H1 (cell line): ENCODE measurements around the gene TCF25. TPM values are rescaled to one million over a fixed set of nuclear protein-coding genes. Genes with fewer than 3 reads are reported as not detected.

Experiments used
- CTCF ChIA-PET: fragments of 300-600 bp; sonication (Branson Sonifier 250); formaldehyde crosslinking; loops from one replicate; lab custom pipeline; 2021; ENCODE audit not compliant: partially characterized antibody; lab: Charles Lee
- POLR2A ChIA-PET: fragments of 300-600 bp; sonication (Branson Sonifier 250); formaldehyde crosslinking; loops from one replicate; lab custom pipeline; 2021; ENCODE audit warnings: inconsistent platforms; ENCODE audit not compliant: partially characterized antibody; lab: Charles Lee
- DNase-seq, 2 experiments: peaks; one replicate each; pipeline versions ENCODE4 v3.0.0 to v3.0.0-alpha.2; 2010 to 2022; ENCODE audit warnings: low spot score in 2 of 2, low read depth in 1 of 2, mixed read lengths in 1 of 2
- FAIRE-seq: peaks from 2 replicates; lab custom pipeline; 2011; peaks lifted over from hg19 to GRCh38; lab: Jason Lieb, UNC
- H2AFZ ChIP-seq: 2 replicates; pipeline ENCODE4 v1.8.1; 2012; ENCODE audit warnings: low read length, inconsistent platforms
- H2AK5ac ChIP-seq: 2 replicates; pipeline ENCODE4 v1.6.1; 2013; ENCODE audit warnings: low read depth, low read length
- H2BK120ac ChIP-seq: replicated peaks from 2 replicates; pipeline ENCODE3; 2013; ENCODE audit warnings: low read depth, low read length, inconsistent platforms
- H2BK12ac ChIP-seq: 2 replicates; pipeline ENCODE4 v1.6.1; 2013; ENCODE audit warnings: low read depth, low read length
- H2BK15ac ChIP-seq: 2 replicates; pipeline ENCODE4 v1.6.1; 2013; ENCODE audit warnings: low read length
- H2BK20ac ChIP-seq: 2 replicates; pipeline ENCODE4 v1.6.1; 2013; ENCODE audit warnings: low read length
- H2BK5ac ChIP-seq: 2 replicates; pipeline ENCODE4 v1.6.1; 2013; ENCODE audit warnings: low read depth, low read length
- H3K14ac ChIP-seq: 2 replicates; pipeline ENCODE4 v1.6.1; 2013; ENCODE audit warnings: inconsistent platforms; ENCODE audit not compliant: insufficient read length
- H3K18ac ChIP-seq: 2 replicates; pipeline ENCODE4 v1.6.1; 2013; ENCODE audit warnings: low read length; ENCODE audit errors: extremely low read depth
- H3K23ac ChIP-seq: 2 replicates; pipeline ENCODE4 v1.6.1; 2013; ENCODE audit warnings: inconsistent platforms; ENCODE audit not compliant: insufficient read length
- H3K23me2 ChIP-seq: 2 replicates; pipeline ENCODE4 v1.6.1; 2013; ENCODE audit warnings: low read depth, low read length
- H3K27ac ChIP-seq: 2 replicates; pipeline ENCODE4 v1.6.1; 2011; ENCODE audit warnings: low read depth, low read length, inconsistent platforms
- H3K27me3 ChIP-seq, 4 experiments: replicated peaks in 1 of 4; 1 replicate in 1 of 4; 2 replicates in 3 of 4; pipeline versions ENCODE4 v1.6.1 to v1.8.1; 2011 to 2013; ENCODE audit warnings: low read length in 3 of 4, mild to moderate bottlenecking in 3 of 4, inconsistent platforms in 2 of 4, mixed read lengths in 2 of 4, moderate library complexity in 1 of 4; ENCODE audit not compliant: control insufficient read depth in 3 of 4, insufficient read depth in 3 of 4; ENCODE audit errors: extremely low read depth in 1 of 4
- H3K36me3 ChIP-seq, 4 experiments: 2 replicates each; pipeline versions ENCODE4 v1.6.1 to v1.8.1; 2011 to 2013; ENCODE audit warnings: mild to moderate bottlenecking in 4 of 4, low read length in 3 of 4, moderate library complexity in 2 of 4, control low read depth in 1 of 4, inconsistent platforms in 1 of 4; ENCODE audit not compliant: insufficient read depth in 4 of 4, control insufficient read depth in 2 of 4
- H3K4ac ChIP-seq: replicated peaks from 2 replicates; pipeline ENCODE3; 2013; ENCODE audit warnings: low read length, low read depth, mixed read lengths, inconsistent platforms; ENCODE audit not compliant: insufficient read length
- H3K4me1 ChIP-seq, 4 experiments: replicated peaks in 1 of 4; 1 replicate in 1 of 4; 2 replicates in 3 of 4; pipeline versions ENCODE4 v1.6.1 to v1.8.1; 2011 to 2013; ENCODE audit warnings: low read length in 3 of 4, inconsistent platforms in 2 of 4, mixed read lengths in 1 of 4; ENCODE audit not compliant: insufficient read depth in 4 of 4, control insufficient read depth in 3 of 4
- H3K4me2 ChIP-seq, 2 experiments: 2 replicates each; pipeline versions ENCODE4 v1.6.1 to v1.8.1; 2011 to 2013; ENCODE audit warnings: low read depth in 2 of 2, low read length in 2 of 2, control low read depth in 1 of 2, inconsistent platforms in 1 of 2, mild to moderate bottlenecking in 1 of 2; ENCODE audit not compliant: insufficient read depth in 1 of 2
- H3K4me3 ChIP-seq, 4 experiments: fragments of 200-600, 300-600 bp in 1 of 4; sonication (generic), shearing (Covaris generic), sonication (Bioruptor Twin) in 1 of 4; 2 replicates each; pipeline versions ENCODE4 v1.5.1 to v1.8.1; 2011 to 2016; ENCODE audit warnings: low read length in 4 of 4, low read depth in 3 of 4, control low read depth in 2 of 4, inconsistent platforms in 2 of 4, mild to moderate bottlenecking in 2 of 4, mixed read lengths in 1 of 4, moderate library complexity in 1 of 4; ENCODE audit not compliant: insufficient read depth in 2 of 4; ENCODE audit errors: extremely low read depth in 1 of 4
- H3K56ac ChIP-seq: replicated peaks from 2 replicates; pipeline ENCODE3; 2013; ENCODE audit warnings: low read depth, mild to moderate bottlenecking, mixed read lengths, low read length, inconsistent platforms; ENCODE audit not compliant: insufficient read length
- H3K79me1 ChIP-seq: 2 replicates; pipeline ENCODE4 v1.6.1; 2013; ENCODE audit warnings: low read depth, low read length, control low read depth
- H3K79me2 ChIP-seq, 2 experiments: 2 replicates each; pipeline versions ENCODE4 v1.6.1 to v1.8.1; 2012 to 2013; ENCODE audit warnings: low read length in 2 of 2, mild to moderate bottlenecking in 2 of 2, inconsistent platforms in 1 of 2; ENCODE audit not compliant: insufficient read depth in 2 of 2, control insufficient read depth in 1 of 2
- H3K9ac ChIP-seq, 4 experiments: replicated peaks in 1 of 4; 1 replicate in 1 of 4; 2 replicates in 3 of 4; pipeline versions ENCODE4 v1.6.1 to v1.8.1; 2011 to 2013; ENCODE audit warnings: low read depth in 3 of 4, low read length in 3 of 4, control low read depth in 2 of 4, mild to moderate bottlenecking in 2 of 4, moderate library complexity in 2 of 4, inconsistent platforms in 1 of 4; ENCODE audit errors: extremely low read depth in 1 of 4
- H3K9me3 ChIP-seq, 2 experiments: 2 replicates each; pipeline versions ENCODE4 v1.6.1 to v1.8.1; 2012 to 2013; ENCODE audit warnings: mild to moderate bottlenecking in 2 of 2, moderate library complexity in 2 of 2, control low read depth in 1 of 2, inconsistent platforms in 1 of 2, low read depth in 1 of 2, low read length in 1 of 2, mixed read lengths in 1 of 2; ENCODE audit not compliant: insufficient read depth in 2 of 2
- H4K20me1 ChIP-seq, 2 experiments: replicated peaks in 1 of 2; 2 replicates each; pipeline versions ENCODE3 to v1.8.1; 2011 to 2013; ENCODE audit warnings: inconsistent platforms in 2 of 2, low read length in 2 of 2, mild to moderate bottlenecking in 1 of 2; ENCODE audit not compliant: insufficient read depth in 2 of 2, control insufficient read depth in 1 of 2
- H4K5ac ChIP-seq: 2 replicates; pipeline ENCODE4 v1.6.1; 2013; ENCODE audit warnings: low read length, low read depth, mixed read lengths, inconsistent platforms; ENCODE audit not compliant: insufficient read length
- H4K8ac ChIP-seq: 2 replicates; pipeline ENCODE4 v1.8.0; 2013; ENCODE audit warnings: mild to moderate bottlenecking, moderate library complexity, low read length, inconsistent platforms; ENCODE audit not compliant: insufficient read depth; ENCODE audit errors: extremely low read depth
- H4K91ac ChIP-seq: replicated peaks from 2 replicates; pipeline ENCODE3; 2013; ENCODE audit warnings: low read length, mixed read lengths, inconsistent platforms; ENCODE audit not compliant: insufficient read length
- ATF3 ChIP-seq: IDR thresholded peaks from 2 replicates; pipeline ENCODE4 v1.6.1; 2011; ENCODE audit warnings: low read depth, mild to moderate bottlenecking, low read length; ENCODE audit not compliant: insufficient read depth
- BRCA1 ChIP-seq: IDR thresholded peaks from 2 replicates; pipeline ENCODE4 v1.6.1; 2012; ENCODE audit warnings: low read depth, low read length, improper control_type of control experiment
- CEBPB ChIP-seq: IDR thresholded peaks from 2 replicates; pipeline ENCODE4 v1.6.1; 2012; ENCODE audit warnings: low read depth, low read length
- E2F6 ChIP-seq: IDR thresholded peaks from 2 replicates; pipeline ENCODE4 v1.6.1; 2012; ENCODE audit warnings: inconsistent platforms
- EGR1 ChIP-seq: IDR thresholded peaks from 2 replicates; pipeline ENCODE4 v1.6.1; 2011; ENCODE audit warnings: low read depth, low read length, borderline replicate concordance
- MAFK ChIP-seq: IDR thresholded peaks from 2 replicates; pipeline ENCODE4 v1.6.1; 2012; ENCODE audit warnings: low read depth, mild to moderate bottlenecking, improper control_type of control experiment, low read length
- RAD21 ChIP-seq, 2 experiments: IDR thresholded peaks in 1 of 2; conservative IDR thresholded peaks in 1 of 2; 2 replicates each; pipeline ENCODE4 v1.6.1; 2011; ENCODE audit warnings: low read depth in 2 of 2, low read length in 2 of 2, improper control_type of control experiment in 1 of 2, inconsistent platforms in 1 of 2, mild to moderate bottlenecking in 1 of 2, moderate library complexity in 1 of 2
- RNF2 ChIP-seq: fragments of 200-900, 300-1000 bp; sonication (generic); IDR thresholded peaks from 2 replicates; pipeline ENCODE4 v1.7.1; 2016; ENCODE audit warnings: borderline replicate concordance, low read depth, mild to moderate bottlenecking, antibody characterized with exemption, low read length; ENCODE audit not compliant: poor library complexity, severe bottlenecking; ENCODE audit errors: missing control alignments
- RXRA ChIP-seq: IDR thresholded peaks from 2 replicates; pipeline ENCODE4 v1.6.1; 2011; ENCODE audit warnings: low read depth, mild to moderate bottlenecking, low read length, moderate library complexity; ENCODE audit not compliant: insufficient read depth
- SP4 ChIP-seq: IDR thresholded peaks from 2 replicates; pipeline ENCODE4 v1.6.1; 2012; ENCODE audit warnings: low read length, inconsistent platforms
- TAF7 ChIP-seq: optimal IDR thresholded peaks from 2 replicates; pipeline ENCODE3; 2011; ENCODE audit warnings: low read depth, mild to moderate bottlenecking, inconsistent platforms, low read length, moderate library complexity, borderline replicate concordance
- WGBS, 2 experiments: shearing (Covaris generic) in 1 of 2; methylation state at CpG; one replicate each; pipeline versions ENCODE4 v1.1.6 to v1.1.7; 2013 to 2015; ENCODE audit warnings: low lambda C conversion rate in 2 of 2, mixed read lengths in 2 of 2, inconsistent platforms in 1 of 2, low coverage in 1 of 2, missing lambda C conversion rate in 1 of 2; ENCODE audit not compliant: insufficient replicate concordance in 2 of 2, insufficient coverage in 1 of 2, insufficient read length in 1 of 2; ENCODE audit errors: extremely low coverage in 1 of 2, missing lambda C conversion rate in 1 of 2; 5-methylcytosine and 5-hydroxymethylcytosine counted together
- polyA plus RNA-seq, 7 experiments: library from polyadenylated mRNA; depleted of rRNA in 3 of 7; stranded (reverse) in 5 of 7; unstranded in 2 of 7; fragments of >200 nt in 5 of 7; fragments of 200-250 nt in 2 of 7; gene quantifications; 1 replicate in 5 of 7; 2 replicates in 1 of 7; 4 replicates in 1 of 7; pipeline versions ENCODE4 v1.2.1 to v1.2.3, GENCODE V29; 2011 to 2013; ENCODE audit warnings: missing spikeins in 2 of 7, mixed read lengths in 2 of 7
- total RNA-seq: library from RNA; stranded (reverse); fragmentation: NEBNext Ultra II Directional; extraction: Animal tissue kit (Norgen Biotek cat#: 25700); gene quantifications from 2 replicates; pipeline ENCODE4 v1.2.1, GENCODE V29; 2021

The TCF25 gene
- total and polyA plus RNA-seq, 2 of the 8 experiments (the other 6 are each of a cell fraction or from before 2014, with no cell fraction given) = 78.1 to 102 TPM

GRCh38 chr16:89855301-89855945 lies 18.0 kb upstream of the TCF25 start:
- FAIRE-seq = no peak
- Histone ChIP-seq H3K36me3 (peaks cover 0 to 2% (median 0%) of the 10 kb centered on the region in 4 experiments; a peak in 2 of 8 replicates), H3K79me2 (no peaks in the 10 kb centered on the region), H2BK120ac (no peak overlapping the region), H3K9ac (no peak overlapping the region; a peak in 2 of 7 replicates), H2BK12ac (no peak overlapping the region), H3K9me3 (no peaks in the 10 kb centered on the region), H3K23ac (no peak overlapping the region), H4K20me1 (peaks cover 2 to 3% of the 10 kb centered on the region in 2 experiments), H2BK15ac (no peak overlapping the region), H3K56ac (no peak overlapping the region), H3K4me3 (no peak overlapping the region), H3K27ac (no peak overlapping the region), H3K27me3 (no peaks in the 10 kb centered on the region), H4K8ac (no peak overlapping the region; the same call in 1 of the 2 replicates), H4K5ac (no peak overlapping the region), H4K91ac (no peak overlapping the region), H2AK5ac (no peak overlapping the region), H3K4me1 (peaks cover 0 to 5% (median 0%) of the 10 kb centered on the region in 4 experiments; a peak in 1 of 7 replicates), H3K4me2 (no peak overlapping the region), H2BK20ac (no peak overlapping the region), H2AFZ (no peak overlapping the region), H2BK5ac (no peak overlapping the region), H3K14ac (no peak overlapping the region), H3K18ac (no peak overlapping the region), H3K23me2 (no peaks in the 10 kb centered on the region), H3K79me1 (no peaks in the 10 kb centered on the region), H3K4ac (no peak overlapping the region)
- CTCF ChIA-PET = interaction anchor here (0.9 to 1.2 kb wide), 2 partner anchors 10 to 16 kb away, joined by 3 read pairs; no protein-coding TSS in a partner anchor
- POLR2A ChIA-PET = no interaction called here
- DNase-seq = no peak
- WGBS, 2 experiments = 95% methylated on average over 25 of the region's 26 CpGs; no CpG with 5 or more reads in 1 of the 2 experiments
- TF ChIP-seq RNF2 = no peak
- no peak for TF ChIP-seq E2F6
- TF ChIP-seq RXRA = no peak
- TF ChIP-seq CEBPB = no peak
- no peak for TF ChIP-seq MAFK
- TF ChIP-seq TAF7 = no peak
- no peak for TF ChIP-seq RAD21 (IDR thresholded peaks at IDR 0.05 in 1 of 2, conservative IDR thresholded peaks at IDR 0.05 in 1 of 2; ENCODE audit: low read depth in 2 of 2, low read length in 2 of 2)
- no peak for TF ChIP-seq SP4
- no peak for TF ChIP-seq ATF3
- TF ChIP-seq BRCA1 = no peak
- no peak for TF ChIP-seq EGR1
